ENCODE data around the gene C1QTNF12. TPM values are rescaled to one million over a fixed set of nuclear protein-coding genes. Genes with fewer than 3 reads are reported as not detected.
"Not testable (repeated sequence)": the region's sequence is repeated elsewhere in the genome, so short reads cannot be mapped to it uniquely, and the experiment has no call there.

C1QTNF12 gene
- polyA plus RNA-seq, 3 donors from 2014 or later, result not detected

DNA sequence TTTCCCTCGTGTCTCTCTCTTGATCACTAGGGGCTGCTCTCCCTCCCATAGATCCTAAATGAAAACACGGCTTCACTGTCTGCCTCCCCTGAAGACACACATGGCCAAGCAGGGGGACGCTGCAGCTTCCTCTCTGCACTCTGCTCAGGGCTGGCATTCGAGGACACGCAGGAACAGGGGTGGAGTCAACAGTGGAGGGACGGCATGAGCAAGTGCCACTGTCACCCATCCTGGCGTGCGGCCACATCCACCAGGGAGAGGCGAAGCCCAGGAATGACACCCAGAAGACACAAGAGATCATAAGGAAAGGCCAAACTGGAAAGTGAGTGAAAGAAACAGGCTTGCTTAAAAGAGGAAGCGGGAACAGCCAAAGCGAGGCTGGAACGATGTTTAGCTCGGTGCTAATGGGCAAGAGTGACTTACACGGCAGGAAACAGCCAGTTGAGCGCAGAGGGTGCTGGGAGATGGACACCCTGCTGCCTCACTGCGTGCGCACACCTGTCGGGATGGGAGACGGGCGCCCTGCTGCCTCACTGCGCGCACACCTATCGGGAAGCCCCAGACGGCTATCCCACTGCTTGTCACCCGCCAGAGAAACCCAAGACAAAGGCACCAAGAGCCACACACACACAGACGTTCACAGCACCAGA lies 13.6 kb upstream of the C1QTNF12 start:
- no peak for DNase-seq
- H3K9me3 Mint-ChIP-seq, result no peaks in the 10 kb centered on the region
- H3K4me1 Mint-ChIP-seq, result peaks cover 14 to 16% of the 10 kb centered on the region in 2 donors
- H3K36me3 Mint-ChIP-seq, result peaks cover 0 to 15% (median 6%) of the 10 kb centered on the region in 3 donors
- H3K27ac Mint-ChIP-seq, result peak overlapping the region in 2 of 6 donors; percentile 3 to 22
- H3K27me3 Mint-ChIP-seq (ENCODE audit: low read depth in 3 of 3), result peaks cover 0 to 4% (median 2%) of the 10 kb centered on the region in 3 donors
- no peak overlapping the region for H3K4me3 Mint-ChIP-seq

DNA sequence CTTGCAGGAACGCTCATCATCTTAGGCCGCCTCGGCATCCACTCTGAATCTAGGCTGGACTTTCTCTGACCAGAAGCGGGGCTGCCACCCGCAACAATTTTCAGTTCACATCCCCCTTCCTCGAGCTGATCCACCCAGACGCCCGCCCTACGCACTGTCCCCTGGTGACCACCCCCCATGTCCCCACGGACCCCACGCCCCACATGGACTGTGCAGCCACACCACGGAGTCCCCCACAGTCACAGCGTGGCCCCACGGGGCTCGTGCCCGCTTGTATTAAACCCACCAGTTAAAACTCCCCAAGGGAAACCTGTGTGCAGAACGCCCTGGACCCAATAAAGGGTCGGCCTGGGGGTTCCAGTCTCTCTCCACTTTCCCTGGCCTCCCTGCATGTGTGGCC lies 13.0 kb upstream of the C1QTNF12 start:
- Mint-ChIP-seq H3K4me3 (no peak overlapping the region), H3K36me3 (peaks cover 0 to 15% (median 6%) of the 10 kb centered on the region in 3 donors)

DNA sequence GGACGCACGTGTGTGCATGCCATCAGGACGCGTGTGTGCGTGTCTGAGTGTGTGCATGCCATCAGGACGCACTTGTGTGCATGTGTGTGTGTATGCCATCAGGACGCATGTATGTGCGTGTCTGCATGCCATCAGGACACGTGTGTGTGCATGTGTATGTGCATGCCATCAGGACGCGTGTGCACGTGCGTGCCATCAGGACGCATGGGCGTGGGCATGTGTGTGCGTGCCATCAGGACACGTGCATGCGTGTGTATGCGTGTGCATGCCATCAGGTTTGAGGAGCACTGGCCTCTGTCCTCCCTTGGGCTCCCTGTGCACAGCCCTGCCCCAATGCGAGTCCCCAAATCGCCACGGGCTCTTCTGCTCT lies 12.6 kb upstream of the C1QTNF12 start:
- Mint-ChIP-seq H3K27ac (no peak overlapping the region), H3K4me3 (no peak overlapping the region), H3K27me3 (ENCODE audit: low read depth in 3 of 3) (peaks cover 0 to 4% (median 2%) of the 10 kb centered on the region in 3 donors), H3K9me3 (no peaks in the 10 kb centered on the region), H3K4me1 (peaks cover 14 to 16% of the 10 kb centered on the region in 2 donors), H3K36me3 (peaks cover 0 to 15% (median 6%) of the 10 kb centered on the region in 3 donors)
- DNase-seq, result no peak

More for the DNA sequence above, 13.0 kb upstream of the C1QTNF12 start:
- H3K4me1 Mint-ChIP-seq, result peaks cover 14 to 16% of the 10 kb centered on the region in 2 donors
- H3K27me3 Mint-ChIP-seq (ENCODE audit: low read depth in 3 of 3), result peaks cover 0 to 4% (median 2%) of the 10 kb centered on the region in 3 donors
- no peak for DNase-seq
- no peaks in the 10 kb centered on the region for H3K9me3 Mint-ChIP-seq
- H3K27ac Mint-ChIP-seq, result no peak overlapping the region

DNA sequence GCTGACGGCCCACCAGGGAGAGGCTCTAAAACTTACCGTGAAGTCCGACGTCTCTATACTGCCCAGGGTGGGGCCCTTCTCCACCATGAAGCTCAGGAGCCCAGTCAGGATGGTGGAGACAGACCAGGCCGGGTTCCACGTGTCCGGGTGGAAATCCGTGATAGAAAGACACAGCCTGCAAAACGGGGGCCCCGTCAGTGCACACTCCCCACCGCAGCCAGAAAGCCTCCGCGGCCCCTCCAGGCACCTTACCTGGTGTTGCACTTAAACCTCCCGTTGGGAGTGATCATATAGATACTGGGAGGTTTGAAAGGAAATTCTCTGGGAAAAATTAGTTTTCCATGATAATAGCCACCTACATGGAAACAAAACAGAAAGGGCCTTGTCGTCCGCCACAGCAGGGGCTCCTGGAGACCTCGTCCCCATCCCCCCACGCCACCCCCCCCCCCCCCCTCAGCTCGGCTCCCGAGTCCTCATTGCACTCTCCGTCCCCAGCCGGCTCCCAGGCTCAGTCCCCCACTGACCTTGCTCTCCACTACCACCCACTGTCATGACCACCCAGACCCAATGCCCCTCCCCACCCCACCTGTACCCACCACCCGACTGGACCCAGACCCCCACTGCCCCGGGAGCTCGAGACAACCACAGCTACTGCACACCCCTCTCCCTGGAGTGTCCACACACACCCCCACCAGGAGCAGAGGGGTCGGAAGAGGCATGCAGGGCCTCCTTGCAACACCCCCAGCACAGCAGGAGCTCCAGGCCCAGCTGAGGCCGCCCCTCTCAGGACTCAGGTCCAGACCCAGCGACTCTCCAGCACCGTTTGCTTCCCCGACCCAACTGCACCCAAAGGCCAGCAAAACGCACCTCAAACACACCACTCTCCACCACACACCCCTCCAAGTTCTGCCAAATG lies 10.7 kb upstream of the C1QTNF12 start:
- Mint-ChIP-seq H3K27me3 (ENCODE audit: low read depth in 3 of 3) (peaks cover 0 to 3% (median 0%) of the 10 kb centered on the region in 3 donors), H3K4me3 (no peak overlapping the region), H3K4me1 (peaks cover 15 to 16% of the 10 kb centered on the region in 2 donors), H3K9me3 (no peaks in the 10 kb centered on the region), H3K27ac (peak overlapping the region in 1 of 6 donors; percentile 46), H3K36me3 (peaks cover 0 to 16% (median 6%) of the 10 kb centered on the region in 3 donors)
- no peak for DNase-seq

DNA sequence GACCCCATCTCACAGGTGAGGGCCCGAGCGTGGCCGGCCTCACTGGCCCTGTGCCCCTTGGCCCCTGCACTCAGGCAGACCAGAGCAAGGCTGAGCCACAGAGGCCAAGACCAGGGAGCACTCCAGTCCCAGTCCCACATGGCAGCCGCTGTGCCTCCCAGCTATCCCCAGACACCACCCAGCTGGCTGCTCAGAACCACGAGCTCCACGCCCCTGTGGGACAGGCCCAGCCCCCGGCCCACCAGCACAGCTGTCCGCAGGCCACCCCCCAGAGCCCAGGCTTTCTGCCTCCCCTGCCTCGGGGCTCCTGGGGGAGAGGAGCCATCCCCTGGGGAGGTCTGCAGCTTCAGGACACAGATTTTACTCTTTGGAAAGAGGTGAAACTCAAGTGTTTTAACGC lies 9.1 kb upstream of the C1QTNF12 start:
- Mint-ChIP-seq H3K27ac (no peak overlapping the region), H3K4me3 (no peak overlapping the region), H3K4me1 (peaks cover 14 to 17% of the 10 kb centered on the region in 2 donors), H3K36me3 (peaks cover 0 to 10% (median under 1%) of the 10 kb centered on the region in 3 donors), H3K27me3 (ENCODE audit: low read depth in 3 of 3) (peaks cover 0 to 3% (median 0%) of the 10 kb centered on the region in 3 donors), H3K9me3 (no peaks in the 10 kb centered on the region)
- no peak for DNase-seq

DNA sequence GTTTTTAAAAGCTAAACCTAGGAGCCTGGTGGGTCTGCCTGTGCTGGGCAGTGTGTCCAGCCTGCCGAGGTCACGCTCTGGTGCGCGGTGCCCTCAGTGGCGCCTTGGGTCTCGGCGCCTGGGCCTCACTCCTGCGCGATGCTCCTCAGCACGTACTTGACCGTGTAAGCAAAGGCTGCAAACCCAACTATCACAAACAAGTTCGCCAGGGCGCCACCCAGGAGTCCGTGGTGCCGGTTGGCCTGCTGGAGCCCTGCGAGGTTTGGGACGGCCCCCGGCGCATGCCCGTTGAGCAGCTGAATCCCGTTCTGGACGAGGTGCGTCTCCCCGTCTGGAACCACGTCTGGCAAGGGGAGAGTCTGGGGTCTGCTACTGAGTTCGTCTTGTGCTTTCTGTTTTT lies 8.6 kb upstream of the C1QTNF12 start:
- H3K36me3 Mint-ChIP-seq, result peaks cover 0 to 9% (median 0%) of the 10 kb centered on the region in 3 donors
- no peak overlapping the region for H3K4me3 Mint-ChIP-seq
- peaks cover 9 to 17% of the 10 kb centered on the region in 2 donors for H3K4me1 Mint-ChIP-seq
- no peak overlapping the region for H3K27ac Mint-ChIP-seq
- no peaks in the 10 kb centered on the region for H3K9me3 Mint-ChIP-seq
- peaks cover 0 to under 1% (median 0%) of the 10 kb centered on the region in 3 donors for H3K27me3 Mint-ChIP-seq (ENCODE audit: low read depth in 3 of 3)
- DNase-seq, result no peak

DNA sequence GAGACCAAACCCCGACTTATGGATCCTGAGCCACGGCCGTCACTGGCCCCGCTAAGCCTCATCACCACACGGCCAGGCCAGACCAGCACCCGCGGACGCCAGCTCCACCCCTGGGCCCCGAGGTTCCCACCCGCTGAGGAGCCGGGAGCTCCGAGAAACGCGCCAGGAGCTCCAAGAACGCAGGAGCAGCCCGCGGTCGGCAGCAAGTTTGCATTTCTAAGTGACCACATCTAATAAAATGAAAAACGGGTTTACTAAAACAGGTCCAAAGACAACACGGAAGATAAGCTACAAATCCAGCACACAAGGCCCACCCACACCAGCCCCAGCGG lies 8.1 kb upstream of the C1QTNF12 start:
- no peaks in the 10 kb centered on the region for H3K9me3 Mint-ChIP-seq
- H3K4me1 Mint-ChIP-seq, result peaks cover 5 to 17% of the 10 kb centered on the region in 2 donors
- H3K27me3 Mint-ChIP-seq (ENCODE audit: low read depth in 3 of 3), result no peaks in the 10 kb centered on the region
- H3K36me3 Mint-ChIP-seq, result peaks cover 0 to 9% (median 0%) of the 10 kb centered on the region in 3 donors
- H3K4me3 Mint-ChIP-seq, result no peak overlapping the region
- no peak for DNase-seq
- no peak overlapping the region for H3K27ac Mint-ChIP-seq

DNA sequence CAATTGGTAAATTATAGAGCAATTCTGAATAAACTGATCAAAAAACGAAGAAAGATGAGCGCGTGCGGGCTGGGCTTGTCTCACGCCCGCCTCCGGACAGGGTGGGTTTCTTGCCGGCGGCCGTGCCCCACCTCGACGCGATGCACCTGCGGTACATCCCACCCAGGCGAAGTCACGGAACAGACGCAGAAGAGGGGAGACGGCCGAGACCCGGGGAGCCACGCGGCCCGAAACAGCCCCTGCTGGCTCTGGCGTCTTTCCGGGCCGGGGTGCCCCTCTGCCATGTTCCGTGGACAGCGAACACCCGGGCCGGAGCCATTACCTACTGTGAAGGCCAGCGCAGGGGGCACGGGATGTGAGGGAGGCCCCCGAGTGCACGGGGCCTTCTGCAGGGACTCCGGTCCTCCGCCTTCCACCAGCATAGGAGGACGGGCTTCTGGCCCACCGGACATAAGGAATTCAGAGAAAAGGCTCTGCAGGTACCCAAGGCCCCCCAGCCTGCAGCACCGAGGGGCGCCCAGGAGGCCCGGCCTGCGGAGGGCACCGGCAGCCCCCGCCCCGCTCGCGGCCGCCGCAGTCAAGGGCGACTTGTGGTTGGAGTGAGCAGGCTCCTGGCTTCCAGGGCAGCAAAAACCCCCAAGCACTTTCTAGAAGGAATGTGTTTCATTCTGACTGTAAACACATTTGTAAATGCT lies 7.6 kb upstream of the C1QTNF12 start:
- Mint-ChIP-seq H3K9me3 (no peaks in the 10 kb centered on the region), H3K4me3 (no peak overlapping the region), H3K4me1 (peaks cover 5 to 18% of the 10 kb centered on the region in 2 donors), H3K36me3 (peaks cover 0 to 6% (median 0%) of the 10 kb centered on the region in 3 donors), H3K27me3 (ENCODE audit: low read depth in 3 of 3) (no peaks in the 10 kb centered on the region), H3K27ac (no peak overlapping the region)
- no peak for DNase-seq

DNA sequence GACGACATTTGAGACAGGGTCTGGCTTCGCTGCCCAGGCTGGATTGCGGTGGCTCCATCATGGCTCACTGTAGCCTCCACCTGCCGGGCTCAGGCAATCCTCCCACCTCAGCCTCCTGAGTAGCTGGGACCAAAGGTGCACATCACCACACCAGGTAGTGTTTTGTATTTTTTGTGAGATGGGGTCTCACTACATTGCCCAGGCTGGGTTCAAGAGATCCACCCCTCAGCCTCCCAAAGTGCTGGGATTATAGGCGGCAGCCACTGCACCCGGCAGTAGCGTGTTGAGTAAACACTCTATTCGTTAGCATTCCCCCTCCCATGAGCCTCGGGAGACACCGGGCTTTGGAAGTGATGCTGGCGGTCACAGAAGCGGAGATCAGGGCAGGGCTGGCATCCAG lies 6.8 kb upstream of the C1QTNF12 start:
- peaks cover 0 to 6% (median 0%) of the 10 kb centered on the region in 3 donors for H3K36me3 Mint-ChIP-seq
- H3K27ac Mint-ChIP-seq, result peak overlapping the region in 2 of 6 donors; percentile 2 to 28
- no peaks in the 10 kb centered on the region for H3K9me3 Mint-ChIP-seq
- H3K4me1 Mint-ChIP-seq, result peaks cover 5 to 18% of the 10 kb centered on the region in 2 donors
- no peak for DNase-seq
- no peaks in the 10 kb centered on the region for H3K27me3 Mint-ChIP-seq (ENCODE audit: low read depth in 3 of 3)
- H3K4me3 Mint-ChIP-seq, result no peak overlapping the region

DNA sequence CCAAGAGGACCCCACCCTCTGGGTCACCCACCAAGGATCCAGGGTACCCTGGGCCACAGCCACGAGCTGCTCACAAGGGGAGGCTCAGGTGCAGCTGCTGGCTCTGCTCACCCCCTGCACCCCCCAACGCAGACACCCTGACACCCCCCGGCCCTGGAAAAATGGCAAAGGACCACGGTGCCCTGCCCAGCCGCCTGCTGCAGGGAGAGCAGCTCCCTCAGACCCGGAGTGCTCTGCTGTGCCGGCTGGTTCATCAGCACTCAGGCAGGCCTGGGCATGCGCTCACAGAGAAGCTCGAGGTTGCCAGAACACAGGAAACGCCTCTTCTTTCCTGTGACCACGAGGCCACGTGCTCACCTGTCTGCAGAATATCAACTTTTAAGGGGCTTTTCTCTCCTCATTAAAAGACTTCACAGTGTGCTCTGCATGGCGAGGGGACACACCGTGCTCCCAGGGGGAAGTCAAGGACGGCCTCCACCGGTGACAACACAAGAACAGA lies 4.3 kb upstream of the C1QTNF12 start:
- Mint-ChIP-seq H3K9me3 (no peaks in the 10 kb centered on the region), H3K36me3 (peaks cover 0 to 6% (median 0%) of the 10 kb centered on the region in 3 donors), H3K4me3 (peak overlapping the region in 3 of 5 donors; percentile 22 to 57 (median 46)), H3K4me1 (peaks cover 5 to 18% of the 10 kb centered on the region in 2 donors), H3K27me3 (ENCODE audit: low read depth in 3 of 3) (peaks cover 0 to 1% (median 0%) of the 10 kb centered on the region in 3 donors), H3K27ac (peak overlapping the region; percentile 64 to 90 (median 74))
- DNase-seq, result peak; percentile 21 to 42 (median 31)

DNA sequence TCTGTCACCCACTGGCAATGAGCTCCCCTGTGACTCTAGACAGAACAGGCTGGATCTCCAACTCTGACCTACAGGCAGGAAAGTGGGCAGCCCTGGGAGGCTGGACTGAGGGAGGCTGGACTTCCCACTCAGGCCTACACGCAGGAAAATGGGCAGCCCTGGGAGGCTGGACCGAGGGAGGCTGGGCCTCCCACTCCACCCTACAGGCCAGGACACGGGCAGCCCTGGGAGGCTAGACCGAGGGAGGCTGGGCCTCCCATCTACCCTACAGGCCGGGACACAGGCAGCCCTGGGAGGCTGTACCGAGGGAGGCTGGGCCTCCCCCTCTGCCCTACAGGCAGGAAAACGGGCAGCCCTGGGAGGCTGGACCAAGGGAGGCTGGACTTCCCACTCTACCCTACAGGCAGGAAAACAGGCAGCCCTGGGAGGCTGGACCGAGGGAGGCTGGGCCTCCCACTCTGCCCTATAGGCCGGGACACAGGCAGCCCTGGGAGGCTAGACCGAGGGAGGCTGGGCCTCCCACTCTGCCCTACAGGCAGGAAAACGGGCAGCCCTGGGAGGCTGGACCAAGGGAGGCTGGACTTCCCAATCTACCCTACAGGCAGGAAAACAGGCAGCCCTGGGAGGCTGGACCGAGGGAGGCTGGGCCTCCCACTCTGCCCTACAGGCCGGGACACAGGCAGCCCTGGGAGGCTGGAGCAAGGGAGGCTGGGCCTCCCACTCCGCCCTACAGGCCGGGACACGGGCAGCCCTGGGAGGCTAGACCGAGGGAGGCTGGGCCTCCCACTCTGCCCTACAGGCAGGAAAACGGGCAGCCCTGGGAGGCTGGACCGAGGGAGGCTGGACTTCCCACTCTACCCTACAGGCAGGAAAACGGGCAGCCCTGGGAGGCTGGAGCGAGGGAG lies 1.7 kb upstream of the C1QTNF12 start:
- DNase-seq; H3K27me3 Mint-ChIP-seq (ENCODE audit: low read depth in 3 of 3); H3K27ac Mint-ChIP-seq; H3K36me3 Mint-ChIP-seq; H3K4me3 Mint-ChIP-seq; H3K9me3 Mint-ChIP-seq: not testable (repeated sequence)
- H3K4me1 Mint-ChIP-seq, result peaks cover 5 to 18% of the 10 kb centered on the region in 2 donors

DNA sequence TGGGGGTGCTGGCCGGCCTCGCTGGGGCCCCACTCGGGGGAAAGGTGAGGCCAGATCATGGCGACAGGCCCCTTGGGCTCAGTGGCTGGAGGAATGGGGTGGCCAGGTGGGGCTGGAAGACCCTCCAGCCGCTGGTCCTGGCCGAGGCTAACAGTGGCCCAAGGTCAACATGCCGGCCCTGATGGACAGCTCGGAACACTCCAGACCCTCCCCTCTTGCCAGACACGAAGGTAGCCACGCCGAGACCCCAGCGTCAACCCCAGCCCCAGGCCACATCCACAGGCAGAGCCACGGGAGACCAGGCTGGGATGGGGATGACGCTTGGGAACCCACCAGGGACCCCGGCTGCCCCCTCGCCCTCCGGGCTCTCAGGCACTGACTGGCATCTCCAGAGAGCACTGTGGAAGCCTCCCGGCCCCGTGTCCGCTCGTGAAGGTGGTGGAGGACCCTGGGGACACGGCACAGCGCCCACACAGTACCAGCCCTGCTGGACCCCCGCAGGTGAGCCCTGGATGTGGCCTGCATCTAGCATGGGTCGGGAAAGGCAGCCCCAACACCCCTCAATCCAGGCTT lies 905 bp upstream of the C1QTNF12 start:
- no peak overlapping the region for H3K27ac Mint-ChIP-seq
- H3K36me3 Mint-ChIP-seq, result no peaks in the 10 kb centered on the region
- H3K27me3 Mint-ChIP-seq (ENCODE audit: low read depth in 3 of 3), result peaks cover 0 to 1% (median 0%) of the 10 kb centered on the region in 3 donors
- H3K4me3 Mint-ChIP-seq, result no peak overlapping the region
- peaks cover 5 to 16% of the 10 kb centered on the region in 2 donors for H3K4me1 Mint-ChIP-seq
- H3K9me3 Mint-ChIP-seq, result no peaks in the 10 kb centered on the region
- no peak for DNase-seq

Data from immature natural killer cell (primary cell).